C1 segment of cervical spinal cord (tissue), 14 donors: ENCODE data around the gene MRPL51.

Experiments
- DNase-seq, 14 donors: peaks; one replicate each; lab custom pipeline; 2025; lab: John Stamatoyannopoulos, UW

Gene MRPL51

DNA sequence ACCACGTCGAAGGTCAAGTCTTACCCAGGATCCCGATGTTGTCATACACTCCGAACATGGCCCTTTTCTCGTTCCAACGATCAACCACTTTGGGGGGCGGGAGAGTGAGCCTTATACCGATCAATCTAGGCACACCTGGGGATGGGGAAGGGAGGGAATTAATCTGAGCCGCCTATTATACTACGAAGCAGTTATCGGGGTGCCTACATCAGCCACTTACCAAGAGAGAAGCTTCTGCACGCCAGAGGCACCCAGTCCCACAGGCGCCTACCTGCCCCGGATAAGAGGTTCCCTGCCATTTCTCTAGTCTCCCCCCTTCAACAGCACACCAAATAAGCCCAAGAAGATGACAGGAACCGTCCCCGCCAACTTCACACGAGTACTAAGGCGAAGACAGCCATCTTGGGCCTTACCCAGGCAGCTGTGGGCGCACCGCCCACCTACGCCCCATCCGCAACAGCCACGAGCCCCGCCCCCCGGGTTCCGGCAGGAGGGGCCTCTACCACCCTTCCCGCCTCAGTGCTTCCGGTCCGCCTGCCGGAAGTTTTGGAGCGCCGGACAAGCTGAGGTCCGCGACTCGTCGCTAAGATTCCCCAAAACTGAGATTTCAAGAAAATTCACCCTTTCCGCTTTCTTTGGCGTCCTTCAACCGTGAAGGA lies at the start of gene MRPL51:
MRPL51 (minus strand) TSS at position 425 of the 659 bp plus-strand sequence; CDS start at position 299, 126 bp downstream.
- DNase-seq: peak; percentile 43 to 94 (median 90)

DNA sequence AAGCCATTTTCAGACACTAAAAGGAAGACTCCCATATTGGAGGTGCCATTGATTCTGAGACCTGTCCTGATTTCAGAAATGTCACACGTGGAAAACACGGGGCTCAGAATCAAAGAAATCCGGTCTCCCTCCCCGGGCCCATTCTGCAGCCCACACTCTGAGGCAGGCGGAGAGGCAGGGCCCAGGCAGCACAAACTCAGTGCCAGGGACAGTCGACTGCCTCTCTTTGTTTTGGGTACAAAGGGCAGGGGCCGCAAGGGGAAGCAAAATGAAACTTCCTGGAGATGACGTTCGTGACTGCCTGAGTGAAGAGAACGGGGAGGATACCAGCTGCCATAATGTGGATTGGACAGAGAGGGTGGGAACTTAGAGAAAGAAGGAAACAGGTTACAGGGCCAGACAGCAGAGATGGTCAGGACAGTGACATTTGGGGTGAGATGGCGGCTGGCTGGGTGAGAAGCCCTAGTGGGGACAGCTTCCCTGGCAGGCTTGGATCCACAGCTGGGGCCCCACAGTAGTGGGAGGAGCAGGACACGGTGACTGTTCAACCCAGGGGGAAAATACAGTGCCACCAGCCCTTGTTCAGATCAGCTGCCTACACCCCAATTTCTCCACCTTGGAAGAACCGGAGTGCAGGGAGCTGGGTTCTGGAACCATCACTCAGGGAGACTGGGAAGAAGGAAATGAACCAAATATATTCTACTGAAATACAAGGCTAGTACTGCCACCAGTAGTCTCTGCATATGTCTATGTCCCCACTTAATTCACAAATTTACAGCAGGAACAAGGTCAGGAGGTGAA lies 49.3 kb upstream of the MRPL51 start:
- DNase-seq: peak in 1 of 14 donors; percentile 44

DNA sequence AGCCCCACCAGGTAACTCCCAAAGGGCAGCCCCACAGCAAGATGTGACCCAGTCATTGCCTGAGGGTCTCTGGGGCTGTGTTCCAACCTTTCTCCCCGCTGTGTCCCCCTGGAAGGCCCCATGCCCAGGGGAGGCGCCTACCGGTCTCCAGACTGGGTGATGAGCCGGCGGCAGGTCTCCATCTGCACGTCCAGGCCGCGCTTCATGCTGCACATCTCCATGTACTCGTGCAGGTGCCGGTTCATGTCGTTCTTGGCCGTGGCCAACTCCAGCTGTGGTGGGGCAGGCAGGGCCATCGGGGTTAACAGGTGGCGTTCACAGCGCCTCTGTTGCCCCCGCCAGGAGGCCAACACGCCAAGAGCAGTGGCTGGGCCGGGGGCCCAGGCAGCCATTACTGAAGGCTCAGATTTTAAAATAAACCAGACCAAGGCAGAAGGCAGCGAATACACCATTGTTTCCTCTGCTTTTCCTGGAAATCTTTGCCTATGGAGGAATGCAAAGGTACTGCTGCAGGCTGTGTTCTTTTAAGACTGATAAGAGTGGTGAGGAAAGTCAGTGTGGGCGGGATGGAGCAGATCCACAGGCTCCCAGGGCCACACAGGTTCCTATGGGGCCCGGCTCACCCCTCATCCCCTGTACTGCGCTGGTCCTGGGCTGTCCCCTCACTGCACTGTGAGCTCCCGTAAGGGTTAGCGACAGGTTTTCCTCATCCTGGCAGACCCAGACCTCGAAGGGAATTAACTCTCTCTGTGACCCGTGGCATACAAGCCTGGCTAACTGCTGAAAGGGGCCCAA lies 48.5 kb upstream of the MRPL51 start:
- no peak for DNase-seq

DNA sequence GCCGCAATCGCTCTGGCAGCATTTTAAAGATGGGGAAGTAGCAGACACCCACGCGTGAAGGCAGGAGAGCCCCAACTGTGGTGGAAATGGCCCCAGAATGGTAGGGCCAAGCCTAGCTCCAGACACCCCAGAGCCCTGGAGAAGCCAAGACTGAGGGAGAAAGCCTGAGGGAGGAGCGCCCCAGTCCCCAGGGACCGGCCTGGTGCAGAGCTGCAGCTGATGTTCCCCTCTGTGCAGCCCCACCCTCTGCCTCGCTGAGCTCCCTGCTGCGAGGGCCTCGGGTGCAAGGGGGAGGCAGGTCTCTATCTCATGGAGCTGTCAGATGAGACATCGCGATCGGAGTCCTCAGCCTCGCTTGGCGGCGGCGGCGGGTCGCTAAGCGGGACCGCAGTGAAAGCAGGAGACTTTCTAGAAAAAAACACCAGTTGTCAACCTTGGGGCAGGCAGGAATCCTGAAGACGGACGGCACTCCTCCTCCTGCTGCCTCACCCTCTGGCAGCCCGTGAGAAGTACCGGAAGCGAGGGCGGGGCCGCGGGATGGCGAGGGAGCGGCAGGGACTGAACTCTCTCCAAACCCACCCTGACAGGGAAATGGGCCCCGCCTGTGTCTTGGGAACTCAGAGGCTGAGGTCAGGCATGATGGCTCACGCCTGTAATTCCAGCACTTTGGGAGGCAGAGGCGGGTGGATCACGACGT lies 47.3 kb upstream of the MRPL51 start:
- no peak for DNase-seq

DNA sequence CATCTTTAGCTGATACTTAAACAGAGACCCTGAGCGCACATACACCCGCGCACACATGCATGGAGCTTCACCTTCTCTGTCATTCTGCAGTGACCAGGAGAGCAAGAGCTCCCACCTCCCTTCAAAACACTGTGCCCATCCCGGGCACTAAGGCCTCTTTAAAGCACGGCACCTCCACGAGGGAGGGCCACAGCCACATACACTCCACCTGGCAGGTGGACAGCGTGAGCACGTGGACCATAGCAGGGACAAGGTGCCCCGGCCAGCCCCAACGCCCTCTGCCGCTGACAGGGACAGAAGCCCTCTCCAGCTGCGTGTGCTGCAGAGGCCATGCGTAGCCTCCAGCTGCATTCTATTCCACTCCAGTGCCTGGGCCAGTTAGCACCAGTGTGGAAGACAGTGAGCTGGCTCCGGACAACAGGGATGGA lies 46.7 kb upstream of the MRPL51 start:
- DNase-seq: no peak

DNA sequence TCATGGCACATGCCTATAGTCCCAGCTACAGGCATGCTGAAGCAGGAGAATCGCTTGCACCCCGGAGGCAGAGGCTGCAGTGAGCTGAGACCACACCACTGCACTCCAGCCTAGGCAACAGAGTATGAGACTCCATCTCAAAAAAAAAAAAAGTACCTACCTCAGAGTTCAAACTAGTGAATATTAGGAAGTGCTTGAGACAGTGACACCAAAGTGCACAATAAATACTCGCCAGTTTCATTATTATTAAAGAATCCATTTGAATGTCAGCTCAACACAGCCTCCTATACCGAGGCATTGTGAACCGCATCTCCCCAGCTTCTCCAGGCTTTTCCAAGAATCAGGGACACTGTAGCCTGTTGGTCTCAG lies 46.2 kb upstream of the MRPL51 start:
- DNase-seq: no peak

DNA sequence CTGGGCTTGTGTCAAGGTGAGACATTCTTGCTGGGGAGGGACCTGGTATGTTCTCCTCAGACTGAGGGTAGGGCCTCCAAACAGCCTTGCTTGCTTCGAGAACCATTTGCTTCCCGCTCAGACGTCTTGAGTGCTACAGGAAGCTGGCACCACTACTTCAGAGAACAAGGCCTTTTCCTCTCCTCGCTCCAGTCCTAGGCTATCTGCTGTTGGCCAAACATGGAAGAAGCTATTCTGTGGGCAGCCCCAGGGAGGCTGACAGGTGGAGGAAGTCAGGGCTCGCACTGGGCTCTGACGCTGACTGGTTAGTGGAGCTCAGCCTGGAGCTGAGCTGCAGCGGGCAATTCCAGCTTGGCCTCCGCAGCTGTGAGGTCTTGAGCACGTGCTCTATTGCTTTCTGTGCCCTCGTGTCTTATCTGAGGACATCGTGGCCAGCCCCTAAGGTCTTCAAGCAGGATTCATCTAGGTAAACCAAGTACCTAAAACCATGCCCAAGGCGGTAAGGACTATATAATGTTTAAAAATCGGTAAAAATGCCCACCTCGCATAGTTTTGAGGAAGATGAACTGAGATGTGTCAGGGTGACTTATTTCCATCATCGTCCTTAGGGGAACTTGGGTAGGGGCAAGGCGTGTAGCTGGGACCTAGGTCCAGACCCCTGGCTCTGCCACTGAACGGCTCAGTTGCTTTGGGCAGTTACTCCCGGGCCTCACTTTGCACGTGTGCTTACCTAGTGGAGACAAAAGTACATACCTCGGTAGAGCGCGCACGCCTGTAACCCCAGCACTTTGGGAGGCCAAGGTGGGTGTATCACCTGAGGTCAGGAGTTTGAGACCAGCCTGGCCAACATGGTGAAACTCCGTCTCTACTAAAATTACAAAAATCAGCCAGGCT lies 45.6 kb upstream of the MRPL51 start:
- peak in 1 of 14 donors; percentile 35 for DNase-seq

DNA sequence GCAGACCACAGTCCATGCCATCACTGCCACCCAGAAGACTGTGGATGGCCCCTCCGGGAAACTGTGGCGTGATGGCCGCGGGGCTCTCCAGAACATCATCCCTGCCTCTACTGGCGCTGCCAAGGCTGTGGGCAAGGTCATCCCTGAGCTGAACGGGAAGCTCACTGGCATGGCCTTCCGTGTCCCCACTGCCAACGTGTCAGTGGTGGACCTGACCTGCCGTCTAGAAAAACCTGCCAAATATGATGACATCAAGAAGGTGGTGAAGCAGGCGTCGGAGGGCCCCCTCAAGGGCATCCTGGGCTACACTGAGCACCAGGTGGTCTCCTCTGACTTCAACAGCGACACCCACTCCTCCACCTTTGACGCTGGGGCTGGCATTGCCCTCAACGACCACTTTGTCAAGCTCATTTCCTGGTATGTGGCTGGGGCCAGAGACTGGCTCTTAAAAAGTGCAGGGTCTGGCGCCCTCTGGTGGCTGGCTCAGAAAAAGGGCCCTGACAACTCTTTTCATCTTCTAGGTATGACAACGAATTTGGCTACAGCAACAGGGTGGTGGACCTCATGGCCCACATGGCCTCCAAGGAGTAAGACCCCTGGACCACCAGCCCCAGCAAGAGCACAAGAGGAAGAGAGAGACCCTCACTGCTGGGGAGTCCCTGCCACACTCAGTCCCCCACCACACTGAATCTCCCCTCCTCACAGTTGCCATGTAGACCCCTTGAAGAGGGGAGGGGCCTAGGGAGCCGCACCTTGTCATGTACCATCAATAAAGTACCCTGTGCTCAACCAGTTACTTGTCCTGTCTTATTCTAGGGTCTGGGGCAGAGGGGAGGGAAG lies 44.7 kb upstream of the MRPL51 start:
- DNase-seq: peak in 11 of 14 donors; percentile 21 to 70 (median 54)

DNA sequence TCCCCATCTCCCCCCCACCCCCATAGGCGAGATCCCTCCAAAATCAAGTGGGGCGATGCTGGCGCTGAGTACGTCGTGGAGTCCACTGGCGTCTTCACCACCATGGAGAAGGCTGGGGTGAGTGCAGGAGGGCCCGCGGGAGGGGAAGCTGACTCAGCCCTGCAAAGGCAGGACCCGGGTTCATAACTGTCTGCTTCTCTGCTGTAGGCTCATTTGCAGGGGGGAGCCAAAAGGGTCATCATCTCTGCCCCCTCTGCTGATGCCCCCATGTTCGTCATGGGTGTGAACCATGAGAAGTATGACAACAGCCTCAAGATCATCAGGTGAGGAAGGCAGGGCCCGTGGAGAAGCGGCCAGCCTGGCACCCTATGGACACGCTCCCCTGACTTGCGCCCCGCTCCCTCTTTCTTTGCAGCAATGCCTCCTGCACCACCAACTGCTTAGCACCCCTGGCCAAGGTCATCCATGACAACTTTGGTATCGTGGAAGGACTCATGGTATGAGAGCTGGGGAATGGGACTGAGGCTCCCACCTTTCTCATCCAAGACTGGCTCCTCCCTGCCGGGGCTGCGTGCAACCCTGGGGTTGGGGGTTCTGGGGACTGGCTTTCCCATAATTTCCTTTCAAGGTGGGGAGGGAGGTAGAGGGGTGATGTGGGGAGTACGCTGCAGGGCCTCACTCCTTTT lies 44.0 kb upstream of the MRPL51 start:
- no peak for DNase-seq

DNA sequence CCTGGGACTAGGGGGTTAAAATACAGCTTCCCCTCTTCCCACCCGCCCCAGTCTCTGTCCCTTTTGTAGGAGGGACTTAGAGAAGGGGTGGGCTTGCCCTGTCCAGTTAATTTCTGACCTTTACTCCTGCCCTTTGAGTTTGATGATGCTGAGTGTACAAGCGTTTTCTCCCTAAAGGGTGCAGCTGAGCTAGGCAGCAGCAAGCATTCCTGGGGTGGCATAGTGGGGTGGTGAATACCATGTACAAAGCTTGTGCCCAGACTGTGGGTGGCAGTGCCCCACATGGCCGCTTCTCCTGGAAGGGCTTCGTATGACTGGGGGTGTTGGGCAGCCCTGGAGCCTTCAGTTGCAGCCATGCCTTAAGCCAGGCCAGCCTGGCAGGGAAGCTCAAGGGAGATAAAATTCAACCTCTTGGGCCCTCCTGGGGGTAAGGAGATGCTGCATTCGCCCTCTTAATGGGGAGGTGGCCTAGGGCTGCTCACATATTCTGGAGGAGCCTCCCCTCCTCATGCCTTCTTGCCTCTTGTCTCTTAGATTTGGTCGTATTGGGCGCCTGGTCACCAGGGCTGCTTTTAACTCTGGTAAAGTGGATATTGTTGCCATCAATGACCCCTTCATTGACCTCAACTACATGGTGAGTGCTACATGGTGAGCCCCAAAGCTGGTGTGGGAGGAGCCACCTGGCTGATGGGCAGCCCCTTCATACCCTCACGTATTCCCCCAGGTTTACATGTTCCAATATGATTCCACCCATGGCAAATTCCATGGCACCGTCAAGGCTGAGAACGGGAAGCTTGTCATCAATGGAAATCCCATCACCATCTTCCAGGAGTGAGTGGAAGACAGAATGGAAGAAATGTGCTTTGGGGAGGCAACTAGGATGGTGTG lies 43.1 kb upstream of the MRPL51 start:
- no peak for DNase-seq

DNA sequence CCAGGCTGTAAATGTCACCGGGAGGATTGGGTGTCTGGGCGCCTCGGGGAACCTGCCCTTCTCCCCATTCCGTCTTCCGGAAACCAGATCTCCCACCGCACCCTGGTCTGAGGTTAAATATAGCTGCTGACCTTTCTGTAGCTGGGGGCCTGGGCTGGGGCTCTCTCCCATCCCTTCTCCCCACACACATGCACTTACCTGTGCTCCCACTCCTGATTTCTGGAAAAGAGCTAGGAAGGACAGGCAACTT lies 42.6 kb upstream of the MRPL51 start:
- DNase-seq: no peak

DNA sequence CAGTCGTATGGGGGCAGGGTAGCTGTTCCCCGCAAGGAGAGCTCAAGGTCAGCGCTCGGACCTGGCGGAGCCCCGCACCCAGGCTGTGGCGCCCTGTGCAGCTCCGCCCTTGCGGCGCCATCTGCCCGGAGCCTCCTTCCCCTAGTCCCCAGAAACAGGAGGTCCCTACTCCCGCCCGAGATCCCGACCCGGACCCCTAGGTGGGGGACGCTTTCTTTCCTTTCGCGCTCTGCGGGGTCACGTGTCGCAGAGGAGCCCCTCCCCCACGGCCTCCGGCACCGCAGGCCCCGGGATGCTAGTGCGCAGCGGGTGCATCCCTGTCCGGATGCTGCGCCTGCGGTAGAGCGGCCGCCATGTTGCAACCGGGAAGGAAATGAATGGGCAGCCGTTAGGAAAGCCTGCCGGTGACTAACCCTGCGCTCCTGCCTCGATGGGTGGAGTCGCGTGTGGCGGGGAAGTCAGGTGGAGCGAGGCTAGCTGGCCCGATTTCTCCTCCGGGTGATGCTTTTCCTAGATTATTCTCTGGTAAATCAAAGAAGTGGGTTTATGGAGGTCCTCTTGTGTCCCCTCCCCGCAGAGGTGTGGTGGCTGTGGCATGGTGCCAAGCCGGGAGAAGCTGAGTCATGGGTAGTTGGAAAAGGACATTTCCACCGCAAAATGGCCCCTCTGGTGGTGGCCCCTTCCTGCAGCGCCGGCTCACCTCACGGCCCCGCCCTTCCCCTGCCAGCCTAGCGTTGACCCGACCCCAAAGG lies 42.1 kb upstream of the MRPL51 start:
- DNase-seq: peak in 10 of 14 donors; percentile 52 to 84 (median 62)

DNA sequence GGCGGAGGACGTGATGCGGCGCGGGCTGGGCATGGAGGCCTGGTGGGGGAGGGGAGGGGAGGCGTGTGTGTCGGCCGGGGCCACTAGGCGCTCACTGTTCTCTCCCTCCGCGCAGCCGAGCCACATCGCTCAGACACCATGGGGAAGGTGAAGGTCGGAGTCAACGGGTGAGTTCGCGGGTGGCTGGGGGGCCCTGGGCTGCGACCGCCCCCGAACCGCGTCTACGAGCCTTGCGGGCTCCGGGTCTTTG lies 41.6 kb upstream of the MRPL51 start:
- peak in 2 of 14 donors; percentile 63 to 90 for DNase-seq

DNA sequence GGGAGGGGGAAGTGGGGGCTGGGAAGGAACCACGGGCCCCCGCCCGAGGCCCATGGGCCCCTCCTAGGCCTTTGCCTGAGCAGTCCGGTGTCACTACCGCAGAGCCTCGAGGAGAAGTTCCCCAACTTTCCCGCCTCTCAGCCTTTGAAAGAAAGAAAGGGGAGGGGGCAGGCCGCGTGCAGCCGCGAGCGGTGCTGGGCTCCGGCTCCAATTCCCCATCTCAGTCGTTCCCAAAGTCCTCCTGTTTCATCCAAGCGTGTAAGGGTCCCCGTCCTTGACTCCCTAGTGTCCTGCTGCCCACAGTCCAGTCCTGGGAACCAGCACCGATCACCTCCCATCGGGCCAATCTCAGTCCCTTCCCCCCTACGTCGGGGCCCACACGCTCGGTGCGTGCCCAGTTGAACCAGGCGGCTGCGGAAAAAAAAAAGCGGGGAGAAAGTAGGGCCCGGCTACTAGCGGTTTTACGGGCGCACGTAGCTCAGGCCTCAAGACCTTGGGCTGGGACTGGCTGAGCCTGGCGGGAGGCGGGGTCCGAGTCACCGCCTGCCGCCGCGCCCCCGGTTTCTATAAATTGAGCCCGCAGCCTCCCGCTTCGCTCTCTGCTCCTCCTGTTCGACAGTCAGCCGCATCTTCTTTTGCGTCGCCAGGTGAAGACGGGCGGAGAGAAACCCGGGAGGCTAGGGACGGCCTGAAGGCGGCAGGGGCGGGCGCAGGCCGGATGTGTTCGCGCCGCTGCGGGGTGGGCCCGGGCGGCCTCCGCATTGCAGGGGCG lies 41.0 kb upstream of the MRPL51 start, which contains the start of gene GAPDH:
GAPDH (plus strand) TSS at position 595 of the 772 bp plus-strand sequence. CDS start 316 bp downstream, outside the sequence.
- peak; percentile 52 to 99 (median 94) for DNase-seq

DNA sequence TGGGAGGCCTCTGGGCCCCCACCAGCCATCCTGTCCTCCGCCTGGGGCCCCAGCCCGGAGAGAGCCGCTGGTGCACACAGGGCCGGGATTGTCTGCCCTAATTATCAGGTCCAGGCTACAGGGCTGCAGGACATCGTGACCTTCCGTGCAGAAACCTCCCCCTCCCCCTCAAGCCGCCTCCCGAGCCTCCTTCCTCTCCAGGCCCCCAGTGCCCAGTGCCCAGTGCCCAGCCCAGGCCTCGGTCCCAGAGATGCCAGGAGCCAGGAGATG lies 40.5 kb upstream of the MRPL51 start:
- DNase-seq: peak in 3 of 14 donors; percentile 79 to 97 (median 94)

DNA sequence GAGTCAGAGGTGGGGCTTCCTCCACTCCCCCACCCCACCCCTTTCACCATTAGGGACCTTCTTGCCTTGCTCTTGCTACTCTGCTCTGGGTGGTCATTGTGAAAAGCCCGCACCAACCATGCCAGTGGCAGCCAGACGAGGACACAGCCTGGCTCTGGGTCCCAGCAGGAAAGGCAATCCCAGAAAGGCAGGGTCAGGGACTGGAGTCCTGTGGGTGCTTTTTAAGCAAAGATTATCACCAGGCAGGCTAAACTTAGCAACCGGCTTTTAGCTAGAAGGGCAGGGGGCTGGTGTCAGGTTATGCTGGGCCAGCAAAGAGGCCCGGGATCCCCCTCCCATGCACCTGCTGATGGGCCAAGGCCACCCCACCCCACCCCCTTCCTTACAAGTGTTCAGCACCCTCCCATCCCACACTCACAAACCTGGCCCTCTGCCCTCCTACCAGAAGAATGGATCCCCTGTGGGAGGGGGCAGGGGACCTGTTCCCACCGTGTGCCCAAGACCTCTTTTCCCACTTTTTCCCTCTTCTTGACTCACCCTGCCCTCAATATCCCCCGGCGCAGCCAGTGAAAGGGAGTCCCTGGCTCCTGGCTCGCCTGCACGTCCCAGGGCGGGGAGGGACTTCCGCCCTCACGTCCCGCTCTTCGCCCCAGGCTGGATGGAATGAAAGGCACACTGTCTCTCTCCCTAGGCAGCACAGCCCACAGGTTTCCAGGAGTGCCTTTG lies 40.0 kb upstream of the MRPL51 start:
- DNase-seq: peak in 12 of 14 donors; percentile 72 to 97 (median 90)
